Raji (cell line): ENCODE measurements around the gene NKX2-2.

ENCODE experiments used
- POLR2A ChIP-seq: IDR thresholded peaks from 2 replicates; pipeline ENCODE4 v1.6.1; 2011; ENCODE audit warnings: low read depth, low read length, control low read depth; ENCODE audit not compliant: insufficient read depth

Gene NKX2-2

GRCh38 chr20:21513881-21514540 lies at the start of gene NKX2-2:
Gene NKX2-2 (minus strand): TSS chr20:21514064. CDS start chr20:21513669, 395 bp downstream.
- TF ChIP-seq POLR2A, result no peak

- no peak for TF ChIP-seq POLR2A
Observed at GRCh38 chr20:21562656-21563055, 48.8 kb upstream of the NKX2-2 start.

GRCh38 chr20:21559305-21559704 lies 45.4 kb upstream of the NKX2-2 start:
- no peak for TF ChIP-seq POLR2A

GRCh38 chr20:21557241-21558020 lies 43.6 kb upstream of the NKX2-2 start:
- no peak for TF ChIP-seq POLR2A

GRCh38 chr20:21556398-21556797 lies 42.5 kb upstream of the NKX2-2 start:
- no peak for TF ChIP-seq POLR2A

- no peak for TF ChIP-seq POLR2A
Observed at GRCh38 chr20:21555470-21556120, 41.7 kb upstream of the NKX2-2 start.

- no peak for TF ChIP-seq POLR2A
Observed at GRCh38 chr20:21554985-21555384, 41.1 kb upstream of the NKX2-2 start.

- no peak for TF ChIP-seq POLR2A
Observed at GRCh38 chr20:21554376-21554890, 40.6 kb upstream of the NKX2-2 start.

GRCh38 chr20:21550587-21550986 lies 36.7 kb upstream of the NKX2-2 start:
- TF ChIP-seq POLR2A, result no peak

GRCh38 chr20:21548390-21549035 lies 34.6 kb upstream of the NKX2-2 start:
- TF ChIP-seq POLR2A, result no peak

- TF ChIP-seq POLR2A, result no peak
Observed at GRCh38 chr20:21546355-21546754, 32.5 kb upstream of the NKX2-2 start.

- no peak for TF ChIP-seq POLR2A
Observed at GRCh38 chr20:21539512-21539911, 25.6 kb upstream of the NKX2-2 start.

- TF ChIP-seq POLR2A, result no peak
Observed at GRCh38 chr20:21534886-21535285, 21.0 kb upstream of the NKX2-2 start.

GRCh38 chr20:21534453-21534852 lies 20.6 kb upstream of the NKX2-2 start:
- TF ChIP-seq POLR2A, result no peak

- no peak for TF ChIP-seq POLR2A
Observed at GRCh38 chr20:21529863-21530262, 16.0 kb upstream of the NKX2-2 start.
